HEK293 (cell line): ENCODE data around the gene VPS26B.

Experiments
- CTCF ChIA-PET: fragments of 350-600 bp; formaldehyde crosslinking; extraction: SDS; loops from one replicate; lab custom pipeline; 2021; ENCODE audit warnings: antibody characterized with exemption; lab: Yijun Ruan, JAX
- POLR2A ChIA-PET: fragments of 300-600 bp; formaldehyde crosslinking; extraction: SDS; loops from one replicate; lab custom pipeline; 2020; ENCODE audit warnings: antibody characterized with exemption, inconsistent platforms; lab: Yijun Ruan, JAX
- H3K27ac ChIP-seq: fragments of 200-500 bp; sonication (Bioruptor generic); 2 replicates; pipeline ENCODE4 v1.5.1; 2014; ENCODE audit warnings: low read depth, low read length, control low read depth, inconsistent platforms; ENCODE audit errors: extremely low read depth
- H3K36me3 ChIP-seq, 2 experiments: fragments of 200-500 bp in 1 of 2; sonication (Bioruptor generic) in 1 of 2; 1 replicate in 1 of 2; 2 replicates in 1 of 2; pipeline ENCODE4 v1.5.1; 2014 to 2017; ENCODE audit warnings: inconsistent platforms in 2 of 2, low read length in 2 of 2; ENCODE audit not compliant: control insufficient read depth in 2 of 2, insufficient read depth in 1 of 2
- H3K4me1 ChIP-seq: fragments of 200-500 bp; sonication (Bioruptor generic); 2 replicates; pipeline ENCODE4 v1.5.1; 2014; ENCODE audit warnings: mild to moderate bottlenecking, low read length, inconsistent platforms; ENCODE audit not compliant: control insufficient read depth, insufficient read depth
- H3K4me3 ChIP-seq: 2 replicates; pipeline ENCODE4 v1.5.1; 2011; ENCODE audit warnings: low read depth, mild to moderate bottlenecking, control low read depth, low read length, moderate library complexity
- H3K9me3 ChIP-seq: fragments of 200-500 bp; sonication (Bioruptor generic); 2 replicates; pipeline ENCODE4 v1.5.1; 2014; ENCODE audit warnings: low read depth, low read length, inconsistent platforms; ENCODE audit not compliant: control insufficient read depth, insufficient read depth
- BCL11B ChIP-seq: fragments of 450-650 bp; formaldehyde crosslinking; IDR thresholded peaks from 2 replicates; pipeline ENCODE4 v1.5.1; 2016; ENCODE audit warnings: low read depth, missing biosample characterization, missing genetic modification characterization
- IKZF3 ChIP-seq: fragments of 450-650 bp; IDR thresholded peaks from 2 replicates; pipeline ENCODE4 v1.5.0; 2018; ENCODE audit warnings: missing biosample characterization, mild to moderate bottlenecking, missing genetic modification characterization, moderate library complexity
- KLF7 ChIP-seq: fragments of 450-650 bp; formaldehyde crosslinking; IDR thresholded peaks from 2 replicates; pipeline ENCODE4 v1.5.1; 2016; ENCODE audit warnings: missing biosample characterization, missing genetic modification characterization, borderline replicate concordance
- KLF9 ChIP-seq: fragments of 450-650 bp; formaldehyde crosslinking; IDR thresholded peaks from 2 replicates; pipeline ENCODE4 v1.5.1; 2016; ENCODE audit warnings: missing biosample characterization, missing genetic modification characterization, low read depth
- MEIS1 ChIP-seq: sonication (generic); formaldehyde crosslinking; IDR thresholded peaks from 2 replicates; pipeline ENCODE4 v1.8.1; 2022; ENCODE audit warnings: missing genetic modification reagents, mild to moderate bottlenecking, borderline replicate concordance
- SETDB1 ChIP-seq: IDR thresholded peaks from one replicate; pipeline ENCODE4 v1.6.1; 2017; ENCODE audit warnings: mild to moderate bottlenecking, low read length, moderate library complexity, mixed read lengths; ENCODE audit not compliant: insufficient read length
- WT1 ChIP-seq: fragments of 450-650 bp; formaldehyde crosslinking; IDR thresholded peaks from 2 replicates; pipeline ENCODE4 v1.5.1; 2016; ENCODE audit warnings: missing biosample characterization, missing genetic modification characterization
- ZBTB7A ChIP-seq: fragments of 450-650 bp; formaldehyde crosslinking; IDR thresholded peaks from 2 replicates; pipeline ENCODE4 v1.5.1; 2016; ENCODE audit warnings: low read depth, missing biosample characterization, missing genetic modification characterization
- ZIC2 ChIP-seq: fragments of 450-650 bp; formaldehyde crosslinking; IDR thresholded peaks from 2 replicates; pipeline ENCODE4 v1.5.1; 2016; ENCODE audit warnings: missing biosample characterization, missing genetic modification characterization
- ZNF157 ChIP-seq: fragments of 450-650 bp; formaldehyde crosslinking; IDR thresholded peaks from 2 replicates; pipeline ENCODE4 v1.5.1; 2016; ENCODE audit warnings: missing biosample characterization, missing genetic modification characterization
- ZNF19 ChIP-seq: fragments of 450-650 bp; formaldehyde crosslinking; IDR thresholded peaks from 2 replicates; pipeline ENCODE4; 2016; ENCODE audit warnings: missing biosample characterization, missing genetic modification characterization, low read depth
- ZNF2 ChIP-seq: fragments of 450-650 bp; formaldehyde crosslinking; IDR thresholded peaks from 2 replicates; pipeline ENCODE4 v1.5.1; 2016; ENCODE audit warnings: missing biosample characterization, missing genetic modification characterization
- ZNF37A ChIP-seq: fragments of 450-650 bp; IDR thresholded peaks from 2 replicates; pipeline ENCODE4 v1.5.1; 2018; ENCODE audit warnings: missing biosample characterization, missing genetic modification characterization
- ZNF48 ChIP-seq: fragments of 450-650 bp; formaldehyde crosslinking; IDR thresholded peaks from 2 replicates; pipeline ENCODE4 v1.5.1; 2016; ENCODE audit warnings: missing biosample characterization, missing genetic modification characterization
- ZNF530 ChIP-seq: fragments of 450-650 bp; formaldehyde crosslinking; IDR thresholded peaks from 2 replicates; pipeline ENCODE4 v1.5.1; 2016; ENCODE audit warnings: low read depth, missing biosample characterization, missing genetic modification characterization
- ZNF549 ChIP-seq: fragments of 450-650 bp; IDR thresholded peaks from 2 replicates; pipeline ENCODE4 v1.5.1; 2018; ENCODE audit warnings: missing biosample characterization, missing genetic modification characterization, mild to moderate bottlenecking, inconsistent platforms, moderate library complexity
- ZNF658 ChIP-seq: fragments of 450-650 bp; formaldehyde crosslinking; IDR thresholded peaks from 2 replicates; pipeline ENCODE4; 2016; ENCODE audit warnings: missing biosample characterization, missing genetic modification characterization
- ZNF677 ChIP-seq: fragments of 450-650 bp; IDR thresholded peaks from 2 replicates; pipeline ENCODE4 v1.5.0; 2018; ENCODE audit warnings: missing biosample characterization, mild to moderate bottlenecking, missing genetic modification characterization, moderate library complexity
- ZNF791 ChIP-seq: fragments of 450-650 bp; formaldehyde crosslinking; IDR thresholded peaks from 2 replicates; pipeline ENCODE4 v1.5.1; 2016; ENCODE audit warnings: missing biosample characterization, missing genetic modification characterization
- TF ChIP-seq, protein P1 (sequence below): fragments of 450-650 bp; formaldehyde crosslinking; conservative IDR thresholded peaks from 2 replicates; pipeline ENCODE4 v1.5.1; 2016; ENCODE audit warnings: low read depth, missing biosample characterization, missing genetic modification characterization
- TF ChIP-seq, protein P2 (sequence below): fragments of 450-650 bp; formaldehyde crosslinking; IDR thresholded peaks from 2 replicates; pipeline ENCODE4 v1.5.1; 2017; ENCODE audit warnings: missing biosample characterization, missing genetic modification characterization
- TF ChIP-seq, protein P3 (sequence below): fragments of 450-650 bp; formaldehyde crosslinking; IDR thresholded peaks from 2 replicates; pipeline ENCODE4 v1.5.0; 2017; ENCODE audit warnings: missing biosample characterization, missing genetic modification characterization, borderline replicate concordance
- TF ChIP-seq, protein P4 (sequence below): fragments of 450-650 bp; formaldehyde crosslinking; IDR thresholded peaks from 2 replicates; pipeline ENCODE4 v1.5.1; 2017; ENCODE audit warnings: missing biosample characterization, missing genetic modification characterization
- TF ChIP-seq, protein P5 (sequence below): fragments of 450-650 bp; formaldehyde crosslinking; IDR thresholded peaks from 2 replicates; pipeline ENCODE4 v1.5.1; 2016; ENCODE audit warnings: missing biosample characterization, missing genetic modification characterization, low read depth
- TF ChIP-seq, protein P6 (sequence below): fragments of 450-650 bp; IDR thresholded peaks from 2 replicates; pipeline ENCODE4 v1.5.1; 2018; ENCODE audit warnings: missing biosample characterization, missing genetic modification characterization

Gene VPS26B

DNA sequence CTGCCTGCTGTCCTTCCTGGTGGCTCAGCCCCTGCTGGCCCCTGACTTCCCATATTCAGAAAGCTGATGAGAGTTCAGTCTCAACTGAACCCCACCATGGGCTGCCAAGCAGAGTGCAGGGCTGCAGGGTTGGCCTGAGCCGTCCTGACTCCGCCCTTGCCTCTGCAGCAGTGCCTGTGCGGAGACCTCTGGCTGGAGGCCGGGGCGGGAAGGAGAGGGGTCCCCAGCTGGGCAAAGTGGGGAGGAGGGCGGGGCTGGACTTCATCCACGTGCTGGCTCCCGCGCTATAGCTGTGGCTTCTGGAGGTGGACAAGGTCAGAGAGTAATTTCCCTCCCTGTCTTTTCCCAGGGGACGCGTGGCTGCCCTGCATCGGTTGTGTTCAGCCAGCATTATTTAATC, 65.3 kb downstream of the VPS26B start:
- Histone ChIP-seq H3K27ac (no peak overlapping the region), H3K4me1 (no peaks in the 10 kb centered on the region), H3K36me3 (no peaks in the 10 kb centered on the region), H3K9me3 (no peaks in the 10 kb centered on the region), H3K4me3 (no peak overlapping the region)
- no peak for TF ChIP-seq ZNF157 (tag by site-specific recombination)
- TF ChIP-seq KLF9, result no peak
- TF ChIP-seq ZNF791 (tag by site-specific recombination), result no peak
- TF ChIP-seq ZNF19 (tag by site-specific recombination), result no peak
- TF ChIP-seq, protein P1, sequence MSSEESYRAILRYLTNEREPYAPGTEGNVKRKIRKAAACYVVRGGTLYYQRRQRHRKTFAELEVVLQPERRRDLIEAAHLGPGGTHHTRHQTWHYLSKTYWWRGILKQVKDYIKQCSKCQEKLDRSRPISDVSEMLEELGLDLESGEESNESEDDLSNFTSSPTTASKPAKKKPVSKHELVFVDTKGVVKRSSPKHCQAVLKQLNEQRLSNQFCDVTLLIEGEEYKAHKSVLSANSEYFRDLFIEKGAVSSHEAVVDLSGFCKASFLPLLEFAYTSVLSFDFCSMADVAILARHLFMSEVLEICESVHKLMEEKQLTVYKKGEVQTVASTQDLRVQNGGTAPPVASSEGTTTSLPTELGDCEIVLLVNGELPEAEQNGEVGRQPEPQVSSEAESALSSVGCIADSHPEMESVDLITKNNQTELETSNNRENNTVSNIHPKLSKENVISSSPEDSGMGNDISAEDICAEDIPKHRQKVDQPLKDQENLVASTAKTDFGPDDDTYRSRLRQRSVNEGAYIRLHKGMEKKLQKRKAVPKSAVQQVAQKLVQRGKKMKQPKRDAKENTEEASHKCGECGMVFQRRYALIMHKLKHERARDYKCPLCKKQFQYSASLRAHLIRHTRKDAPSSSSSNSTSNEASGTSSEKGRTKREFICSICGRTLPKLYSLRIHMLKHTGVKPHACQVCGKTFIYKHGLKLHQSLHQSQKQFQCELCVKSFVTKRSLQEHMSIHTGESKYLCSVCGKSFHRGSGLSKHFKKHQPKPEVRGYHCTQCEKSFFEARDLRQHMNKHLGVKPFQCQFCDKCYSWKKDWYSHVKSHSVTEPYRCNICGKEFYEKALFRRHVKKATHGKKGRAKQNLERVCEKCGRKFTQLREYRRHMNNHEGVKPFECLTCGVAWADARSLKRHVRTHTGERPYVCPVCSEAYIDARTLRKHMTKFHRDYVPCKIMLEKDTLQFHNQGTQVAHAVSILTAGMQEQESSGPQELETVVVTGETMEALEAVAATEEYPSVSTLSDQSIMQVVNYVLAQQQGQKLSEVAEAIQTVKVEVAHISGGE (tag by site-specific recombination), result no peak
- TF ChIP-seq, protein P2, sequence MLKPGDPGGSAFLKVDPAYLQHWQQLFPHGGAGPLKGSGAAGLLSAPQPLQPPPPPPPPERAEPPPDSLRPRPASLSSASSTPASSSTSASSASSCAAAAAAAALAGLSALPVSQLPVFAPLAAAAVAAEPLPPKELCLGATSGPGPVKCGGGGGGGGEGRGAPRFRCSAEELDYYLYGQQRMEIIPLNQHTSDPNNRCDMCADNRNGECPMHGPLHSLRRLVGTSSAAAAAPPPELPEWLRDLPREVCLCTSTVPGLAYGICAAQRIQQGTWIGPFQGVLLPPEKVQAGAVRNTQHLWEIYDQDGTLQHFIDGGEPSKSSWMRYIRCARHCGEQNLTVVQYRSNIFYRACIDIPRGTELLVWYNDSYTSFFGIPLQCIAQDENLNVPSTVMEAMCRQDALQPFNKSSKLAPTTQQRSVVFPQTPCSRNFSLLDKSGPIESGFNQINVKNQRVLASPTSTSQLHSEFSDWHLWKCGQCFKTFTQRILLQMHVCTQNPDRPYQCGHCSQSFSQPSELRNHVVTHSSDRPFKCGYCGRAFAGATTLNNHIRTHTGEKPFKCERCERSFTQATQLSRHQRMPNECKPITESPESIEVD, result no peak
- no peak for TF ChIP-seq ZNF530 (tag by site-specific recombination)
- TF ChIP-seq, protein P3, sequence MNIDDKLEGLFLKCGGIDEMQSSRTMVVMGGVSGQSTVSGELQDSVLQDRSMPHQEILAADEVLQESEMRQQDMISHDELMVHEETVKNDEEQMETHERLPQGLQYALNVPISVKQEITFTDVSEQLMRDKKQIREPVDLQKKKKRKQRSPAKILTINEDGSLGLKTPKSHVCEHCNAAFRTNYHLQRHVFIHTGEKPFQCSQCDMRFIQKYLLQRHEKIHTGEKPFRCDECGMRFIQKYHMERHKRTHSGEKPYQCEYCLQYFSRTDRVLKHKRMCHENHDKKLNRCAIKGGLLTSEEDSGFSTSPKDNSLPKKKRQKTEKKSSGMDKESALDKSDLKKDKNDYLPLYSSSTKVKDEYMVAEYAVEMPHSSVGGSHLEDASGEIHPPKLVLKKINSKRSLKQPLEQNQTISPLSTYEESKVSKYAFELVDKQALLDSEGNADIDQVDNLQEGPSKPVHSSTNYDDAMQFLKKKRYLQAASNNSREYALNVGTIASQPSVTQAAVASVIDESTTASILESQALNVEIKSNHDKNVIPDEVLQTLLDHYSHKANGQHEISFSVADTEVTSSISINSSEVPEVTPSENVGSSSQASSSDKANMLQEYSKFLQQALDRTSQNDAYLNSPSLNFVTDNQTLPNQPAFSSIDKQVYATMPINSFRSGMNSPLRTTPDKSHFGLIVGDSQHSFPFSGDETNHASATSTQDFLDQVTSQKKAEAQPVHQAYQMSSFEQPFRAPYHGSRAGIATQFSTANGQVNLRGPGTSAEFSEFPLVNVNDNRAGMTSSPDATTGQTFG (tag by site-specific recombination), result no peak
- TF ChIP-seq WT1 (tag by site-specific recombination), result no peak
- TF ChIP-seq MEIS1 (CRISPR knock-in tag), result no peak
- TF ChIP-seq ZNF2 (tag by site-specific recombination), result no peak
- TF ChIP-seq, protein P4, sequence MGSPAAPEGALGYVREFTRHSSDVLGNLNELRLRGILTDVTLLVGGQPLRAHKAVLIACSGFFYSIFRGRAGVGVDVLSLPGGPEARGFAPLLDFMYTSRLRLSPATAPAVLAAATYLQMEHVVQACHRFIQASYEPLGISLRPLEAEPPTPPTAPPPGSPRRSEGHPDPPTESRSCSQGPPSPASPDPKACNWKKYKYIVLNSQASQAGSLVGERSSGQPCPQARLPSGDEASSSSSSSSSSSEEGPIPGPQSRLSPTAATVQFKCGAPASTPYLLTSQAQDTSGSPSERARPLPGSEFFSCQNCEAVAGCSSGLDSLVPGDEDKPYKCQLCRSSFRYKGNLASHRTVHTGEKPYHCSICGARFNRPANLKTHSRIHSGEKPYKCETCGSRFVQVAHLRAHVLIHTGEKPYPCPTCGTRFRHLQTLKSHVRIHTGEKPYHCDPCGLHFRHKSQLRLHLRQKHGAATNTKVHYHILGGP, result no peak
- TF ChIP-seq ZBTB7A (tag by site-specific recombination), result no peak
- TF ChIP-seq ZNF658 (tag by site-specific recombination), result no peak
- POLR2A ChIA-PET, result no interaction called here
- CTCF ChIA-PET, result no interaction called here

DNA sequence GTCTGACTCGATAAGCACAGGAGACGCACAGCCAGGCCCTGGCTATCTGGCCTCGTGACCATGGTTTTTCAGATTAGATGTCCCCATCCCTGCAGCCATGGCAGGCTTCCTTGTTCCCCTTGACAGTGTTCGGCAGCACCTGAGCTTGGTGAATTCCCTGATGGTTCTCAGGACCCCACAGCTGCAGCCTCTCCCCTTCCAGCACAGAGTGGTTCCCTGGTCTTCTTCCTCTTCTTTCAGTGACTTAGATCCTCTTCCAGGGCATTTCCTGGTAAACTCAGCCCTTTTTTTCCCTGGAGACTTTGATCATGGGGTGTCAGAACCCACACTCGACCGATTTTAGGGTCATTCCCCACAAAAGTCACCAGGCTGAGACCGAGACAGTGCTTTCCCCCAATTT, 66.2 kb downstream of the VPS26B start:
- H3K27ac ChIP-seq, result no peak overlapping the region
- H3K4me3 ChIP-seq, result no peak overlapping the region
- H3K9me3 ChIP-seq, result no peaks in the 10 kb centered on the region
- no peaks in the 10 kb centered on the region for H3K4me1 ChIP-seq
- ChIA-PET CTCF (interaction anchor here (0.7 kb wide), 1 partner anchor 29 kb away, joined by 4 read pairs; no protein-coding TSS in a partner anchor), POLR2A (no interaction called here)
- H3K36me3 ChIP-seq, result no peaks in the 10 kb centered on the region
- TF ChIP-seq ZBTB7A (tag by site-specific recombination) (no peak), ZNF37A (tag by site-specific recombination) (no peak), BCL11B (tag by site-specific recombination) (no peak), ZNF677 (tag by site-specific recombination) (no peak), KLF7 (tag by site-specific recombination) (no peak), IKZF3 (no peak), ZIC2 (tag by site-specific recombination) (no peak), ZNF48 (tag by site-specific recombination) (no peak), SETDB1 (no peak), ZNF549 (tag by site-specific recombination) (no peak)
- TF ChIP-seq, protein P5, sequence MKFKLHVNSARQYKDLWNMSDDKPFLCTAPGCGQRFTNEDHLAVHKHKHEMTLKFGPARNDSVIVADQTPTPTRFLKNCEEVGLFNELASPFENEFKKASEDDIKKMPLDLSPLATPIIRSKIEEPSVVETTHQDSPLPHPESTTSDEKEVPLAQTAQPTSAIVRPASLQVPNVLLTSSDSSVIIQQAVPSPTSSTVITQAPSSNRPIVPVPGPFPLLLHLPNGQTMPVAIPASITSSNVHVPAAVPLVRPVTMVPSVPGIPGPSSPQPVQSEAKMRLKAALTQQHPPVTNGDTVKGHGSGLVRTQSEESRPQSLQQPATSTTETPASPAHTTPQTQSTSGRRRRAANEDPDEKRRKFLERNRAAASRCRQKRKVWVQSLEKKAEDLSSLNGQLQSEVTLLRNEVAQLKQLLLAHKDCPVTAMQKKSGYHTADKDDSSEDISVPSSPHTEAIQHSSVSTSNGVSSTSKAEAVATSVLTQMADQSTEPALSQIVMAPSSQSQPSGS (tag by site-specific recombination), result no peak
- TF ChIP-seq, protein P6, sequence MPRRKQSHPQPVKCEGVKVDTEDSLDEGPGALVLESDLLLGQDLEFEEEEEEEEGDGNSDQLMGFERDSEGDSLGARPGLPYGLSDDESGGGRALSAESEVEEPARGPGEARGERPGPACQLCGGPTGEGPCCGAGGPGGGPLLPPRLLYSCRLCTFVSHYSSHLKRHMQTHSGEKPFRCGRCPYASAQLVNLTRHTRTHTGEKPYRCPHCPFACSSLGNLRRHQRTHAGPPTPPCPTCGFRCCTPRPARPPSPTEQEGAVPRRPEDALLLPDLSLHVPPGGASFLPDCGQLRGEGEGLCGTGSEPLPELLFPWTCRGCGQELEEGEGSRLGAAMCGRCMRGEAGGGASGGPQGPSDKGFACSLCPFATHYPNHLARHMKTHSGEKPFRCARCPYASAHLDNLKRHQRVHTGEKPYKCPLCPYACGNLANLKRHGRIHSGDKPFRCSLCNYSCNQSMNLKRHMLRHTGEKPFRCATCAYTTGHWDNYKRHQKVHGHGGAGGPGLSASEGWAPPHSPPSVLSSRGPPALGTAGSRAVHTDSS (tag by site-specific recombination), result no peak
